Right lobe of liver (tissue), 6 donors: ENCODE data around the gene RPS19. TPM values are rescaled to one million over a fixed set of nuclear protein-coding genes. Genes with fewer than 3 reads are reported as not detected.

ENCODE experiments used
- ATAC-seq, 4 donors: fragments of 200-7000 bp; cut with Tn5 transposase; one replicate each; pipeline ENCODE4 v1.9.1; 2020; ENCODE audit warnings: mild to moderate bottlenecking in 4 of 4, moderate library complexity in 4 of 4
- DNase-seq, 3 donors: peaks; one replicate each; pipeline ENCODE4 v3.0.0-alpha.2; 2020
- H3K27ac ChIP-seq, 3 donors: fragments of 200-600 bp; one replicate each; pipeline ENCODE4 v1.8.0; 2022
- H3K27me3 ChIP-seq, 2 donors: fragments of 200-600 bp; one replicate each; pipeline ENCODE4 v1.8.0; 2022
- H3K36me3 ChIP-seq, 4 donors: fragments of 200-600 bp; sonication (generic) in 1 of 4; one replicate each; pipeline versions ENCODE4 v1.5.1 to v1.8.0; 2017 to 2022; ENCODE audit warnings: control low read depth in 1 of 4
- H3K4me1 ChIP-seq, 4 donors: fragments of 200-600 bp; sonication (generic) in 1 of 4; one replicate each; pipeline versions ENCODE4 v1.5.1 to v1.8.0; 2017 to 2022; ENCODE audit warnings: control low read depth in 1 of 4
- H3K4me3 ChIP-seq, 3 donors: fragments of 200-600 bp; one replicate each; pipeline ENCODE4 v1.8.0; 2022
- H3K9me3 ChIP-seq, 4 donors: fragments of 200-600 bp; sonication (generic) in 1 of 4; one replicate each; pipeline versions ENCODE4 v1.5.1 to v1.8.0; 2017 to 2022; ENCODE audit warnings: control low read depth in 1 of 4
- CTCF ChIP-seq, 4 donors: fragments of 200-600 bp in 3 of 4; fragments of 450-650 bp in 1 of 4; IDR thresholded peaks; one replicate each; pipeline versions ENCODE4 v1.5.1 to v1.8.0; 2016 to 2022; ENCODE audit warnings: antibody characterized with exemption in 4 of 4, mild to moderate bottlenecking in 2 of 4
- POLR2A ChIP-seq: fragments of 450-650 bp; IDR thresholded peaks from one replicate; pipeline ENCODE4 v1.6.1; 2017; ENCODE audit warnings: antibody characterized with exemption, mild to moderate bottlenecking
- whole genome bisulfite sequencing: methylation state at CpG from one replicate; pipeline ENCODE4 v1.1.6; 2018; ENCODE audit warnings: low coverage, low lambda C conversion rate; ENCODE audit not compliant: insufficient coverage; ENCODE audit errors: missing lambda C conversion rate; 5-methylcytosine and 5-hydroxymethylcytosine counted together
- intact Hi-C, 2 donors: fragments of 100-400 bp; cut with DNase I; formaldehyde crosslinking; loops; one replicate each; pipeline versions ENCODE4 v1.11.2 to v1.14.1; 2022
- total RNA-seq, 6 experiments: library from RNA; depleted of rRNA in 2 of 6; stranded (reverse); fragments of >200 nt in 2 of 6; fragmentation: NEBNext Ultra II Directional in 3 of 6; extraction: Animal tissue kit (Norgen Biotek cat#: 25700) in 3 of 6; gene quantifications; one replicate each; pipeline versions ENCODE4 v1.1.0 to v1.2.4, GENCODE V29; 2016 to 2023
- donor health status: DM: no; HTN: yes; CAD: no.
- donor health status: DM: no; HTN: no; CAD: no.
- donor health status: DM: no; HTN: no; CAD: no.
- donor health status: DM: no; HTN: yes; CAD: no.
- donor health status: DM: no; HTN: yes; CAD: no.

RPS19 gene
- total RNA-seq, 6 experiments from 2014 or later: 347 to 556 (median 499) TPM

DNA sequence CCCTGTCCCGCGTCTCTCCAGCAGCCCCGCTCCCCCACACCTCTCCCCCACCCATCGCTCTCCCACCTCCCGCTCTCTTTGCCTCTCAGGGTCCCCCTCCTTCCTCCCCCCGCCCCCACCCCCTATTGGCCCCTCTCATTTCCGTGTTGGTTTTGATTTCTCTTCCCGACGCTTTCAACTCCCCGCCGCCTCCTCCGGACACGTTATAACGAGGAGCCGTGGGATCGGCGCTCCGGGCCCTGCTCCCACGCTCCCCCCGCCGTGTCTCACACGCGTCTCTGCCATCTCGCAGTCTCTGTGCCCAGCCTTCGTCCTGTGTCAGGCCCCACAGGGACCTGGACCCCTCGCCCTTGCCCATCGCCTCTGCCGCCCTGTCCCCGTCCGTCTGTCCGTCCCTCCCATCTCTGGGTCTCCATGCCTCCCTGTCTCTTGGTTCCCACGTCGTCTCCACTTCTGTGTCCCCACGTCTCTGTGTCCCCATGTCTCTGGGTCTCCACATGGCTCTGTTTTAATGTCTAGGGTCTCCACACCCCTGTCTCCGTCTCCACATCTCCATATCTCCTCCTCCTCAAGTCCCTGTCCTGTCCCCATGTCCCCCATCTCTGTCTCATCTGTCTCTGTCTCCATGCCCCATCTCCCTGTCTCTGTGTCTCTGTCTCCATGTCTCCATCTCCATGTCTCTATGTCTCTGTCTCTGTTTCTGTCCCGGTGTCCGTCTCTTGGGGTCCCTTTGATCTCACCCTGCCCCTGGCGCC is 55.1 kb downstream of the RPS19 start:
- Histone ChIP-seq H3K27me3 (no peaks in the 10 kb centered on the region), H3K4me3 (no peak overlapping the region), H3K27ac (no peak overlapping the region), H3K36me3 (no peaks in the 10 kb centered on the region), H3K4me1 (no peaks in the 10 kb centered on the region), H3K9me3 (no peaks in the 10 kb centered on the region)
- WGBS: 2% methylated on average over 36 of the region's 38 CpGs
- TF ChIP-seq CTCF (IDR thresholded peaks at IDR 0.05): no peak
- no peak for TF ChIP-seq POLR2A
- ATAC-seq (no peak), DNase-seq (no peak)
- intact Hi-C loops: no loop called here

DNA sequence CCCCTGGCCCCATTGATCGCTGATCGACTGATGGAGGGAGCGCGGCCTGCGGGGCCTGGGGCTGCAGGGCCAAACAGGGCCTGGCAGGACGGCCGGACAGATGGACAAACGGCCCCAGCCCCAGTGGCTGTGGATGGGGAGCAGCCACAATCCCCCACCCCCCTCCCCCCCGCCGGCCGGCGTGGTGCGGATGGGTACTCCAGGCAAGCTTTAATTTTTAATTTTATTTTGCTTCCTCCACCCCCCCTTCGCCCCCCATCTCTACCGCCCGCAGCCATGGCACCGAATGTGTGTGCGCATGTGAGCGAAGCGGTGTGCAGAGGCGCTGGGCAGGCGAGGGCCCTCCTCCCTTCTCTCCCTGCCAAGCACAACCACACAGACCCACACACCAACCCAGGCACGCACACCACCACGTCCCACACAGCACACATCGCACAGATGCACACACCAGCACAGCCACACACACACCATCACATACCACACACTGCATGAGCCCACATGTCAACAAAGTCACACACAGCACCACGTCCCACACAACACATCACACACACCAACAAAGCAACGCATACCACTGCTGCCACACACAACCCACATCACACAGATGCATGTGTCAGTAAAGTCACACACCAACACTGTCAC is 55.8 kb downstream of the RPS19 start:
- Histone ChIP-seq H3K27me3 (no peaks in the 10 kb centered on the region), H3K4me3 (no peak overlapping the region), H3K4me1 (no peaks in the 10 kb centered on the region), H3K27ac (no peak overlapping the region), H3K36me3 (no peaks in the 10 kb centered on the region), H3K9me3 (no peaks in the 10 kb centered on the region)
- intact Hi-C loops: no loop called here
- DNase-seq (no peak), ATAC-seq (no peak)
- TF ChIP-seq CTCF (IDR thresholded peaks at IDR 0.05) (no peak), POLR2A (no peak)
- 12% methylated on average over 6 of the region's 27 CpGs for WGBS

DNA sequence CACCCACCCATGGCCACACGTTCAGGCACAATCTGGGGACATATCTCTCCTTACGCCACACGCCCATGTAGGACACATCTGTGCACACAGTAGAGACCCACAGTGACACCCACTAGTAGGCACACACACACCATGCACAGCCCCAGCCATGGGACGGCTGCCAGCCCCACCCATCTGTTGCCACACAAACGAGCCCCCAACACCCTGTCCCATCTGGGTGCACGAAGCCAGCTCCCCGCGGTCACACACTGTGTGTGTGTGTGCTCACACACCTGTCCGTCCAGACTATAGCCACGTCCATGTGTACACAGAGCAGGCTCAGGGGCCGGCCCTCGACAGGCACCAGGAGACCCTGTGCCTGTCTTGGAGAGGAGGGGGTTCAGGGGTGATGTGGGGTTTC is 57.6 kb downstream of the RPS19 start:
- DNase-seq: no peak
- Histone ChIP-seq H3K9me3 (no peaks in the 10 kb centered on the region), H3K4me3 (no peak overlapping the region), H3K4me1 (no peaks in the 10 kb centered on the region), H3K27me3 (peaks cover 0 to 3% of the 10 kb centered on the region in 2 donors), H3K27ac (no peak overlapping the region), H3K36me3 (no peaks in the 10 kb centered on the region)
- intact Hi-C loops: no loop called here
- 25% methylated on average over 5 of the region's 12 CpGs for WGBS
- ATAC-seq: no peak
- TF ChIP-seq POLR2A (no peak), CTCF (IDR thresholded peaks at IDR 0.05) (no peak)

DNA sequence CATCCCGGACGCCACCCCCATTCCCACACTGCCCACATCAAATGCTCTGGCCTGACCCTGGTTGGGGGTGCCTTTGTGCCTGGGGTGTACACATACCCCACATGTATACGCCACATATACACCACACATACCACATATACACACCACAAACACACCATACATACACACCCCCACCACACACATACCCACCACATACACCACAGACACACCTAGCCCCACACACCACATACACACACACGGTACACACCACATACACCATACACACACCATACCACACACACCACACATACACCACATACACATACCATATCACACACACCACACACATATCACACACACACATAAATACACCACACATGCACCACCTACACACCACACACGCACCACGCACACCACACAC is 58.0 kb downstream of the RPS19 start:
- no peaks in the 10 kb centered on the region for H3K4me1 ChIP-seq
- peaks cover 0 to 8% of the 10 kb centered on the region in 2 donors for H3K27me3 ChIP-seq
- ATAC-seq (no peak), DNase-seq (no peak)
- 60% methylated on average over 5 of the region's 6 CpGs for WGBS
- no peak overlapping the region for H3K27ac ChIP-seq
- H3K9me3 ChIP-seq: no peaks in the 10 kb centered on the region
- no peak overlapping the region for H3K4me3 ChIP-seq
- intact Hi-C loops: no loop called here
- TF ChIP-seq POLR2A (no peak), CTCF (IDR thresholded peaks at IDR 0.05) (no peak)
- no peaks in the 10 kb centered on the region for H3K36me3 ChIP-seq
